NCI-H187 (cell line): ENCODE data around the gene SH3D19.
"Not testable (repeated sequence)": the region's sequence is repeated elsewhere in the genome, so short reads cannot be mapped to it uniquely, and the experiment has no call there.

ENCODE experiments used
- DNase-seq, 2 experiments: peaks; one replicate each; lab custom pipeline; 2025; lab: John Stamatoyannopoulos, UW

Gene SH3D19

DNA sequence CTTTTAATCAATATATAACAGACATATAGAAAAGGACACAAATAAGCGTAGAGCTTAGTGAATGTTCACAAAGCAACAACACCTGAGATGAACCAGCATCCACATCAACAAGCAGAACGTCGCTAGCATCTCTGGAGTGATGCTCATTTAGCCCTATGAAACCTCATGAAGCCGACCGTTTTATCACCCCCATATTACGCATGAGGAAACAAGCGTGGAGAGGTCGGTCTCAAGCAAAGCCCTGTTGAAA lies 226.5 kb downstream of the SH3D19 start:
- no peak for DNase-seq

DNA sequence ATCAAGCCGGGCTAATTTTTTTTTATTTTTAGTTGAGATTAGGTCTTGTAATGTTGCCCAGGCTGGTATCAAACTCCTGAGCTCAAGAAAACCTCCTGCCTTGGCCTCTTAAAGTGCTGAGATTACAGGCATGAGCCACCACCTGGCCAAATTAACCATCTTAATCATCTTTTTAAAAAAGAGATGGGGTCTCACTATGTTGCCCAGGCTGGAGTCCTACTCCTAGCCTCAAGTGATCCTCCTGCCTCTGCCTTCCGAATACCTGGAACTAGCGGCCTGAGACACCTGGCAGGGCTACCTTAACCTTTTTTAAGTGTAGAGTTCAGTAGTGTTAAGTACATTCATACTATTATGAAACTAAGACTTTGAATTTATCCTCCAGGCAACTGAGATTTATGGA lies 227.6 kb downstream of the SH3D19 start:
- DNase-seq, result no peak

DNA sequence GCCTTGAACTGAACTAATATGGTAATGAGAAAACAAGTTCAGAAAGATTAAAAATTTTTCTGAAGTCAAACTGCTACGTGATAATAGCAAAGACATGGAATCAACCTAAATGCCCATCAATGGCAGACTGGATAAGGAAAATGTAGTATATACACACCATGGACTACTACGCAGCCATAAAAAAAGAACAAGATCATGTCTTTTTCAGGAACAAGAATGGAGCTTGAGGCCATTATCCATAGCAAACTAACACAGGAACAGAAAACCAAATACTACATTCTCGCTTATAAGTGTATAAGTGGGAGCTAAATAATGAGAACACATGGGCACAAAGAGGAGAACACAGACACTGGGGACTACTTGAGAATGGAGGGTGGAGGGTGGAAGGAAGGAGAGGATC lies 230.3 kb downstream of the SH3D19 start:
- DNase-seq, result no peak

DNA sequence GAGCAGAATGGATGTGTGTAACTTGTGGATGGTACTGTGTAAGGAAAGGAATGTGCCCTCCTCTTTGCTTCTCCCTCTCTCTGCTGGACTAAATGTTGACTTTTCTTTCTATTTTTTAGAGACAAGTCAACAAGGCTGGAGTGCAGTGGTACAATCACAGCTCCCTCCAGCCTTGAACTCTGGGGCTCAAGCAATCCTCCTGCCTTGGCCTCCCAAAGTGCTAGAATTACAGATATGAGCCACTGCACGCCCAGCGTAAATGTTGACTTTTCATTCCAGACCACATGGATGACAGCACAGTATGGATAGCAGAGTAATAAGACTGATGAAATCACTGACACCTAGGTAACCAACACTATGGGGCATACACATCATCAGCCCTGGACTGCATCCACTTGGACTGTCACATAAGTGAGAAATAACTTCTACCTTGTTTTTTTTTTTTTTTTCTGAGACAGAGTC lies 231.1 kb downstream of the SH3D19 start:
- DNase-seq, result no peak

DNA sequence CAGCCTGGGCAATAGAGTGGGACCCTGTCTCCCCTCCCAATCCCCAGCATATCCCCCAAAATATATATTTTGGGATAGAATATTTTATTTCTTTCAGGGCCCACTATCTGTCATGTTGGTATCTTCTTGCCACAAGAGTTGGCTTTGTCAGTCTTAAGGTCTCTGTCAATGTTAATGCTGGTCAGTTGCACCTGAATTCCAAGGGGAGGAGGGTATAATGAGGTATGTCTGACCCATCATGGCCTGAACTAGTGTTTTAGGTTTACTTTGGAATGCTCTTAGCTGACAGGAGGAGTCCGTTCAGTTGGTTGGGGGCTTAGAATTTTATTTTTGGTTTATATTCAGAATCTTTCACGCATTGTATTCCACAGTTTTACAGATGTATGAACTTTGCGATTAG lies 232.2 kb downstream of the SH3D19 start:
- no peak for DNase-seq

DNA sequence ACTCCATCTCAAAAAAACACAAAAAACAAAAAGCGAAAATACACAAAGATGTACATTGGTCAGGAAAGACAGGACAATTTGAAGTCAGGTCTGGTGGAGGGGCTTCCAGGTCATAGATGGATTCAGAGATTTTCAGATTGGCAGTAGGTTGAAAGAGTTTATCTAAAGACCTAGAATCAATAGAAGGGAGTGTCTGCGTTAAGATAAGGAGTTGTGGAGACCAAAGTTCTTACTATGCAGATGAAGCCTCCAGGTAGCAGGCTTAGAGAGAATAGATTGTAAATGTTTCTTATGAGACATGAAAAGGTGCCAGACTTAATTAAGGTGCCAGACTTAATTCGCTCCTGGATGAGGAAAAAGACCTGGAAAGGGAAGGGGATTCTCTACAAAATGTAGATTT lies 232.9 kb downstream of the SH3D19 start:
- DNase-seq, result no peak

DNA sequence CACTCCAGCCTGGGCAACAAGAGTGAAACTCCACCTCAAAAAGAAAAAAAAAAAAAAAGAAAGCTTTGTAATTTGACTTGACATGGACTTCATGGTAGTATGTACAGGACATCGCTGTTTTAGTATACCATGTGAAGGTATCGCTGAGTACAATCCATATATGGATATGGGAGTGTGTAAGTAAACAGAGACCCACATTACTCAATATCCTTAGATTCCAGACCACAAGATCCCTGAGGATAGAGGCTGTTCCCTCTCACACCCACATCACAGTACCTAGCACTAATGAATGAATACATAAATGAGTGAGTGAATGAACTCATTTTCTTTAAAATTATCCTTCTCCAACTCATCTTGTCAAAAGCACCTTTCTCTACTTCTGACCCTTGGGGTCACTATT lies 234.4 kb downstream of the SH3D19 start:
- DNase-seq, result no peak

DNA sequence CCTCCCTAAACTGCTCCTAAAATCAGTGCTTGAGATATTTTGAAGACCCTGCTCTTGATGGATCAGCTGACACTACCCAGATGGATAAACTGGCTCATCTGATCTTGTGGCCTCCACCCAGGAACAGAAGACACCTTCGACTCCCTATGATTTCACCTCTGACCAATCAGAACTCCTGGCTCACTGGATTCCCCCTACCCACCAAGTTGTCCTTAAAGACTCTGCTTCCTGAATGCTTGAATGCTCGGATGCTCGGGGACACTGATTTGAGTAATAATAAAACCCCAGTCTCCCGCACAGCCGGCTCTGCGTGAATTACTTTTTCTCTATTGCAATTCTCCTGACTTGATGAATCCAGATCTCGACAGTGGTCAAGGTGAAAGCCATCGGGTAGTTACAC lies 237.9 kb downstream of the SH3D19 start:
- DNase-seq, result no peak

DNA sequence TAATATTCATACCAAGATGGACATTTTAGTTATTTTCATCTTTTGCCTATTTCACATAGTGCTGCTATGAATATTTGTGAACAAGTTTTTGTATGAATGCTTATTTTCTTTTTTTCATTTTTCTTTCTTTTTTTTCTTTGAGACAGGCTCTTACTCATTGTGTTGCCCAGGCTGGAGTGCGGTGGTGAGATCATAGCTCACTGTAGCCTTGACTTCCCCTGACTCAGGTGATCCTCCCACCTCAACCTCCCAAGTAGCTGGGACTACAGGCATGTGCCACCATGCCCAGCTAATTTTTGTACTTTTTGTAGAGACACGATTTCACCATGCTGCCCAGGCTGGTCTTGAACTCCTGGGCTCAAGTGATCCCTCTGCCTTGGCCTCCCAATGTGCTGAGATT lies 247.4 kb downstream of the SH3D19 start:
- DNase-seq, result not testable (repeated sequence)

DNA sequence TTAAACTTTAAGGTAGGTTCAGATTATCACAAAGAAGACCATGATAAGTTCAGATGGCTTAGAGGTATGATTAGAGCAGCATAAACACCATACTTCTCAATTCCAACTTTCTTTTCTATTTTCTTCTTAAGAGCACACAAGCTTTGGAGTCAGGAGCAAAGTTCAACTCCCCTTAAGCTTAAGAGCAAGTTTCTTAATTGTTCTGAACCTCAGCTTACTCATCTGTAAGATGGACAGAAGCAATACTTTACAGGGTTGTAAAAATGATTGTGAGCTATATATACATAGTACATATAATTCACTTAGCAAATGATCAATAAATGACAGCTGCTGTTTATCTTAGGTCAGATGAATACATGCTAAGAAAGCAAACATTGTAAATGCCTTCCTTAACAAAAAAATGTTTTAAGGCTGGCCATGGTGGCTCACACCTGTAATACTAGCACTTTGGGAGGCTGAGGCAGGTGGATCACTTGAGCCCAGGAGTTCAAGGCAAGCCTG lies 250.9 kb downstream of the SH3D19 start:
- DNase-seq, result no peak
